DND-41 (cell line): ENCODE results near the gene VPS35L.

Experiments used
- ATAC-seq: fragments of 200-7000 bp; cut with Tn5 transposase; 3 replicates; pipeline ENCODE4 v1.9.1; 2021; ENCODE audit warnings: low read depth; ENCODE audit not compliant: insufficient read depth
- DNase-seq: peaks from one replicate; pipeline ENCODE4 v3.0.0-alpha.2; 2020
- H2AFZ ChIP-seq: 2 replicates; pipeline ENCODE4 v1.6.0; 2012; ENCODE audit warnings: low read depth, low read length
- H3K27ac ChIP-seq: 2 replicates; pipeline ENCODE4 v1.5.1; 2012; ENCODE audit warnings: low read length, inconsistent platforms
- H3K27me3 ChIP-seq: fragments of 200-600 bp; sonication (generic); 2 replicates; pipeline ENCODE4 v1.6.0; 2012; ENCODE audit warnings: low read length, mild to moderate bottlenecking, inconsistent platforms; ENCODE audit not compliant: insufficient read depth, poor library complexity
- H3K36me3 ChIP-seq: 2 replicates; pipeline ENCODE4 v1.5.1; 2012; ENCODE audit warnings: low read length, inconsistent platforms; ENCODE audit not compliant: insufficient read depth
- H3K4me1 ChIP-seq: 2 replicates; pipeline ENCODE4 v1.5.1; 2012; ENCODE audit warnings: mild to moderate bottlenecking, low read length; ENCODE audit not compliant: insufficient read depth
- H3K4me2 ChIP-seq: 2 replicates; pipeline ENCODE4 v1.6.0; 2012; ENCODE audit warnings: mild to moderate bottlenecking, moderate library complexity, low read length, inconsistent platforms; ENCODE audit not compliant: insufficient read depth
- H3K4me3 ChIP-seq, 2 experiments: fragments of 200-600 bp in 1 of 2; shearing (Covaris generic) in 1 of 2; 2 replicates each; pipeline ENCODE4 v1.5.1; 2012 to 2016; ENCODE audit warnings: inconsistent platforms in 2 of 2, low read length in 2 of 2, mild to moderate bottlenecking in 2 of 2, low read depth in 1 of 2, moderate library complexity in 1 of 2
- H3K79me2 ChIP-seq: 2 replicates; pipeline ENCODE4 v1.6.0; 2012; ENCODE audit warnings: low read length, inconsistent platforms; ENCODE audit not compliant: insufficient read depth
- H3K9ac ChIP-seq: 2 replicates; pipeline ENCODE4 v1.6.0; 2012; ENCODE audit warnings: low read depth, mild to moderate bottlenecking, inconsistent platforms, low read length, moderate library complexity
- H3K9me3 ChIP-seq: 2 replicates; pipeline ENCODE4 v1.5.1; 2012; ENCODE audit warnings: low read length, moderate library complexity, mild to moderate bottlenecking, inconsistent platforms; ENCODE audit not compliant: insufficient read depth, severe bottlenecking
- H4K20me1 ChIP-seq: 2 replicates; pipeline ENCODE4 v1.6.0; 2012; ENCODE audit warnings: low read length; ENCODE audit not compliant: insufficient read depth
- EZH2 ChIP-seq: IDR thresholded peaks from 3 replicates; pipeline ENCODE4 v1.6.1; 2012; ENCODE audit warnings: borderline replicate concordance, low read depth, mild to moderate bottlenecking, moderate library complexity, low read length, inconsistent platforms; ENCODE audit not compliant: severe bottlenecking
- TF ChIP-seq, protein P1 (sequence below): IDR thresholded peaks from 2 replicates; pipeline ENCODE4 v1.5.1; 2012; ENCODE audit warnings: borderline replicate concordance, low read length, moderate library complexity, mild to moderate bottlenecking; ENCODE audit not compliant: poor library complexity, severe bottlenecking; ENCODE audit errors: extremely low read depth

Gene VPS35L

GRCh38 chr16:19563377-19563776 lies 7.9 kb downstream of the VPS35L start:
- H4K20me1 ChIP-seq: no peaks in the 10 kb centered on the region
- no peak overlapping the region for H2AFZ ChIP-seq
- H3K27me3 ChIP-seq: no peaks in the 10 kb centered on the region
- DNase-seq (no peak), ATAC-seq (no peak)
- peaks cover 36% of the 10 kb centered on the region for H3K36me3 ChIP-seq
- no peak overlapping the region for H3K4me2 ChIP-seq
- no peak overlapping the region for H3K4me3 ChIP-seq
- no peak overlapping the region for H3K9ac ChIP-seq
- H3K27ac ChIP-seq: no peak overlapping the region
- H3K4me1 ChIP-seq: no peaks in the 10 kb centered on the region
- TF ChIP-seq, protein P1, sequence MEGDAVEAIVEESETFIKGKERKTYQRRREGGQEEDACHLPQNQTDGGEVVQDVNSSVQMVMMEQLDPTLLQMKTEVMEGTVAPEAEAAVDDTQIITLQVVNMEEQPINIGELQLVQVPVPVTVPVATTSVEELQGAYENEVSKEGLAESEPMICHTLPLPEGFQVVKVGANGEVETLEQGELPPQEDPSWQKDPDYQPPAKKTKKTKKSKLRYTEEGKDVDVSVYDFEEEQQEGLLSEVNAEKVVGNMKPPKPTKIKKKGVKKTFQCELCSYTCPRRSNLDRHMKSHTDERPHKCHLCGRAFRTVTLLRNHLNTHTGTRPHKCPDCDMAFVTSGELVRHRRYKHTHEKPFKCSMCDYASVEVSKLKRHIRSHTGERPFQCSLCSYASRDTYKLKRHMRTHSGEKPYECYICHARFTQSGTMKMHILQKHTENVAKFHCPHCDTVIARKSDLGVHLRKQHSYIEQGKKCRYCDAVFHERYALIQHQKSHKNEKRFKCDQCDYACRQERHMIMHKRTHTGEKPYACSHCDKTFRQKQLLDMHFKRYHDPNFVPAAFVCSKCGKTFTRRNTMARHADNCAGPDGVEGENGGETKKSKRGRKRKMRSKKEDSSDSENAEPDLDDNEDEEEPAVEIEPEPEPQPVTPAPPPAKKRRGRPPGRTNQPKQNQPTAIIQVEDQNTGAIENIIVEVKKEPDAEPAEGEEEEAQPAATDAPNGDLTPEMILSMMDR: no peak
- no peaks in the 10 kb centered on the region for H3K9me3 ChIP-seq
- H3K79me2 ChIP-seq: peaks cover 7% of the 10 kb centered on the region; the same call in 1 of the 2 replicates

- Histone ChIP-seq H3K79me2 (no peaks in the 10 kb centered on the region), H3K4me3 (no peak overlapping the region), H3K36me3 (peaks cover 57% of the 10 kb centered on the region), H4K20me1 (no peaks in the 10 kb centered on the region), H2AFZ (no peak overlapping the region), H3K9me3 (no peaks in the 10 kb centered on the region), H3K4me2 (no peak overlapping the region), H3K9ac (no peak overlapping the region), H3K27me3 (no peaks in the 10 kb centered on the region), H3K4me1 (no peaks in the 10 kb centered on the region), H3K27ac (no peak overlapping the region)
- DNase-seq (no peak), ATAC-seq (no peak)
- TF ChIP-seq EZH2: no peak
- TF ChIP-seq, protein P1: no peak
Observed at GRCh38 chr16:19566362-19566761, 10.9 kb downstream of the VPS35L start.

DNA sequence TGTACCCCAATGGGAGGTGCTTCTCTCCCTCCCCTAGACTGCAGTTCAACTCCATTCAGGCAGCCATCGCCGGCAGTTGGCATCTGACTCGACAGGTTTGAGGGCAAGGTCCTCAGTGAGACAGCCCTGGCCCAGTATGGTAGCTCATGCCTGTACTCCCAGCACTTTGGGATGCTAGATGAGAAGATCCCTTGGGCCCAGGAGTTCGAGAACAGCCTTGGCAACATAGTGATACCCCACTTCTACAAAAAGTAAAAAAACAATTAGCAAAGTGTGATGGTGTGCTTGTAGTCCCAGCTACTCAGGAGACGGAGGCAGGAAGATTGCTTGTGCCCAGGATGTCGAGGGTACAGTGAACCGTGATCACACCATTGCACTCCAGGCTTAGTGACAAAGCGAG lies 12.1 kb downstream of the VPS35L start:
- no peak overlapping the region for H2AFZ ChIP-seq
- DNase-seq (no peak), ATAC-seq (no peak)
- no peak overlapping the region for H3K27ac ChIP-seq
- TF ChIP-seq EZH2: no peak
- TF ChIP-seq, protein P1: no peak
- H3K27me3 ChIP-seq: no peaks in the 10 kb centered on the region
- H3K9ac ChIP-seq: no peak overlapping the region
- H3K79me2 ChIP-seq: no peaks in the 10 kb centered on the region
- H3K4me3 ChIP-seq: no peak overlapping the region
- no peaks in the 10 kb centered on the region for H4K20me1 ChIP-seq
- H3K4me2 ChIP-seq: no peak overlapping the region
- H3K9me3 ChIP-seq: no peaks in the 10 kb centered on the region
- peaks cover 66% of the 10 kb centered on the region for H3K36me3 ChIP-seq
- no peaks in the 10 kb centered on the region for H3K4me1 ChIP-seq

- TF ChIP-seq, protein P1: no peak
- no peak for TF ChIP-seq EZH2
Observed at GRCh38 chr16:19573997-19574396, 18.5 kb downstream of the VPS35L start.

More at GRCh38 chr16:19573997-19574396, 18.5 kb downstream of the VPS35L start:
- H3K27ac ChIP-seq: no peak overlapping the region
- H3K4me3 ChIP-seq: no peak overlapping the region
- H3K9me3 ChIP-seq: no peaks in the 10 kb centered on the region
- H3K79me2 ChIP-seq: no peaks in the 10 kb centered on the region
- no peaks in the 10 kb centered on the region for H3K27me3 ChIP-seq
- H3K4me1 ChIP-seq: no peaks in the 10 kb centered on the region
- no peak overlapping the region for H3K9ac ChIP-seq
- no peak for DNase-seq
- H4K20me1 ChIP-seq: no peaks in the 10 kb centered on the region
- H3K4me2 ChIP-seq: no peak overlapping the region
- H3K36me3 ChIP-seq: peaks cover 78% of the 10 kb centered on the region
- no peak overlapping the region for H2AFZ ChIP-seq
- ATAC-seq: no peak
